GM23338 (cell line): Measurements from ENCODE around the gene ECHDC1.

ENCODE experiments used
- CREB1 ChIP-seq: fragments of 250-450 bp; sonication (Bioruptor Pico); IDR thresholded peaks from 2 replicates; pipeline ENCODE4 v1.5.0; 2020; ENCODE audit warnings: low read depth, mild to moderate bottlenecking, moderate library complexity
- CTCF ChIP-seq, 2 experiments: fragments of 200-600 bp in 1 of 2; sonication (generic) in 1 of 2; conservative IDR thresholded peaks; 2 replicates each; pipeline versions ENCODE4 v1.5.1 to v1.6.1; 2016 to 2017; ENCODE audit warnings: antibody characterized with exemption in 2 of 2, low read depth in 2 of 2, mild to moderate bottlenecking in 2 of 2, moderate library complexity in 1 of 2
- ETS1 ChIP-seq: IDR thresholded peaks from 2 replicates; pipeline ENCODE4 v1.6.1; 2016; ENCODE audit warnings: antibody characterized with exemption
- EZH2 ChIP-seq: fragments of 200-600 bp; sonication (generic); IDR thresholded peaks from one replicate; pipeline ENCODE4 v1.8.0; 2017; ENCODE audit warnings: antibody characterized with exemption, mild to moderate bottlenecking, low read depth; ENCODE audit not compliant: unreplicated experiment
- EZH2phosphoT487 ChIP-seq: fragments of 200-600 bp; sonication (generic); IDR thresholded peaks from one replicate; pipeline ENCODE4 v1.8.1; 2018; ENCODE audit warnings: antibody characterized with exemption; ENCODE audit not compliant: unreplicated experiment
- JUNB ChIP-seq: IDR thresholded peaks from one replicate; pipeline ENCODE4 v1.6.1; 2016; ENCODE audit warnings: antibody characterized with exemption; ENCODE audit not compliant: unreplicated experiment
- NANOG ChIP-seq: IDR thresholded peaks from 2 replicates; pipeline ENCODE4 v1.6.1; 2016; ENCODE audit warnings: antibody characterized with exemption, borderline replicate concordance
- POLR2AphosphoS5 ChIP-seq: IDR thresholded peaks from 2 replicates; pipeline ENCODE4 v1.6.1; 2016; ENCODE audit warnings: antibody characterized with exemption, low read depth
- REST ChIP-seq: IDR thresholded peaks from one replicate; pipeline ENCODE4 v1.6.1; 2018; ENCODE audit warnings: antibody characterized with exemption; ENCODE audit not compliant: unreplicated experiment
- STAT1 ChIP-seq: IDR thresholded peaks from one replicate; pipeline ENCODE4 v1.6.1; 2016; ENCODE audit warnings: antibody characterized with exemption; ENCODE audit not compliant: unreplicated experiment
- ZNF114 ChIP-seq: fragments of 250-450 bp; sonication (Bioruptor Pico); IDR thresholded peaks from 2 replicates; pipeline ENCODE4 v1.5.0; 2020; ENCODE audit warnings: mild to moderate bottlenecking, moderate library complexity
- ZNF331 ChIP-seq: fragments of 250-450 bp; sonication (Bioruptor Pico); IDR thresholded peaks from 2 replicates; pipeline ENCODE4 v1.5.0; 2020; ENCODE audit warnings: low read depth, mild to moderate bottlenecking, moderate library complexity
- ZNF462 ChIP-seq: fragments of 250-450 bp; sonication (Bioruptor Pico); IDR thresholded peaks from 2 replicates; pipeline ENCODE4 v1.5.0; 2020; ENCODE audit warnings: mild to moderate bottlenecking, moderate library complexity

GRCh38 chr6:127291495-127291894 is 51.9 kb downstream of the ECHDC1 start:
- TF ChIP-seq CTCF (conservative IDR thresholded peaks at IDR 0.05; ENCODE audit: low read depth in 2 of 2) (no peak), POLR2AphosphoS5 (no peak), REST (no peak), EZH2 (no peak), ETS1 (no peak), NANOG (no peak), EZH2phosphoT487 (no peak), JUNB (no peak), CREB1 (no peak), ZNF114 (CRISPR knock-in tag) (no peak), ZNF331 (no peak), STAT1 (no peak), ZNF462 (CRISPR knock-in tag) (no peak)
